H9 (cell line): ENCODE measurements around the gene TAF1A. TPM values are rescaled to one million over a fixed set of nuclear protein-coding genes. Genes with fewer than 3 reads are reported as not detected.

ENCODE experiments used
- DNase-seq: peaks from one replicate; pipeline ENCODE4 v3.0.0-alpha.2; 2017
- H2AFZ ChIP-seq: one replicate; pipeline ENCODE4 v1.6.1; 2013; ENCODE audit warnings: mild to moderate bottlenecking, low read length, control low read depth, moderate library complexity
- H2AK5ac ChIP-seq: 2 replicates; pipeline ENCODE4 v1.6.1; 2013; ENCODE audit warnings: low read length, control low read depth, mixed read lengths; ENCODE audit not compliant: insufficient read length
- H2BK120ac ChIP-seq: one replicate; pipeline ENCODE4 v1.6.1; 2013; ENCODE audit warnings: low read depth, mild to moderate bottlenecking, low read length, control low read depth, inconsistent platforms; ENCODE audit not compliant: poor library complexity, severe bottlenecking
- H2BK12ac ChIP-seq: 2 replicates; pipeline ENCODE4 v1.6.1; 2013; ENCODE audit warnings: low read length, control low read depth, mixed read lengths, low read depth; ENCODE audit not compliant: insufficient read length
- H2BK15ac ChIP-seq: 2 replicates; pipeline ENCODE4 v1.6.1; 2013; ENCODE audit warnings: low read depth, low read length, control low read depth
- H2BK20ac ChIP-seq: one replicate; pipeline ENCODE4 v1.6.1; 2013; ENCODE audit warnings: low read depth, mild to moderate bottlenecking, low read length, control low read depth, inconsistent platforms; ENCODE audit not compliant: poor library complexity, severe bottlenecking
- H2BK5ac ChIP-seq: 2 replicates; pipeline ENCODE4 v1.6.1; 2013; ENCODE audit warnings: low read length, control low read depth, mixed read lengths; ENCODE audit not compliant: insufficient read length
- H3K14ac ChIP-seq: 2 replicates; pipeline ENCODE4 v1.6.1; 2013; ENCODE audit warnings: low read length, control low read depth; ENCODE audit not compliant: insufficient read depth
- H3K18ac ChIP-seq: 2 replicates; pipeline ENCODE4 v1.6.1; 2013; ENCODE audit warnings: low read depth, mild to moderate bottlenecking, mixed read lengths, low read length, control low read depth; ENCODE audit not compliant: insufficient read length
- H3K23ac ChIP-seq: 2 replicates; pipeline ENCODE4 v1.6.1; 2013; ENCODE audit warnings: low read length, control low read depth, mixed read lengths, low read depth; ENCODE audit not compliant: insufficient read length
- H3K23me2 ChIP-seq: 2 replicates; pipeline ENCODE4 v1.6.1; 2013; ENCODE audit warnings: low read depth, mild to moderate bottlenecking, mixed read lengths, low read length, control low read depth; ENCODE audit not compliant: insufficient read length, poor library complexity, severe bottlenecking
- H3K27ac ChIP-seq: 2 replicates; pipeline ENCODE4 v1.5.1; 2013; ENCODE audit warnings: low read length, control low read depth, mixed read lengths, low read depth; ENCODE audit not compliant: insufficient read length
- H3K27me3 ChIP-seq: 2 replicates; pipeline ENCODE4 v1.6.1; 2013; ENCODE audit warnings: low read length, control low read depth, inconsistent platforms; ENCODE audit not compliant: insufficient read depth
- H3K4ac ChIP-seq: 2 replicates; pipeline ENCODE4 v1.6.1; 2013; ENCODE audit warnings: low read depth, mild to moderate bottlenecking, control low read depth, inconsistent platforms, low read length, moderate library complexity
- H3K4me1 ChIP-seq: 2 replicates; pipeline ENCODE4 v1.6.1; 2013; ENCODE audit warnings: low read length, control low read depth, inconsistent platforms; ENCODE audit not compliant: insufficient read depth
- H3K4me2 ChIP-seq: 2 replicates; pipeline ENCODE4 v1.6.1; 2013; ENCODE audit warnings: low read length, control low read depth, mixed read lengths; ENCODE audit not compliant: insufficient read length, insufficient read depth
- H3K56ac ChIP-seq: 2 replicates; pipeline ENCODE4 v1.6.1; 2013; ENCODE audit warnings: low read depth, mild to moderate bottlenecking, mixed read lengths, low read length, control low read depth; ENCODE audit not compliant: insufficient read length
- H3K79me1 ChIP-seq: 2 replicates; pipeline ENCODE4 v1.6.1; 2013; ENCODE audit warnings: low read depth, mild to moderate bottlenecking, moderate library complexity, low read length, control low read depth, inconsistent platforms; ENCODE audit not compliant: insufficient read depth, poor library complexity, severe bottlenecking
- H3K79me2 ChIP-seq: 2 replicates; pipeline ENCODE4 v1.6.1; 2013; ENCODE audit warnings: low read length, control low read depth, inconsistent platforms; ENCODE audit not compliant: insufficient read depth
- H3K9ac ChIP-seq: 2 replicates; pipeline ENCODE4 v1.6.1; 2013; ENCODE audit warnings: low read length, control low read depth, mixed read lengths; ENCODE audit not compliant: insufficient read length; ENCODE audit errors: extremely low read depth
- H3K9me3 ChIP-seq: one replicate; pipeline ENCODE4 v1.6.1; 2013; ENCODE audit warnings: low read depth, low read length, inconsistent platforms; ENCODE audit not compliant: control insufficient read depth
- H3T11ph ChIP-seq: one replicate; pipeline ENCODE4 v1.6.1; 2013; ENCODE audit warnings: mild to moderate bottlenecking, low read length, control low read depth, inconsistent platforms
- H4K20me1 ChIP-seq: one replicate; pipeline ENCODE4 v1.6.1; 2013; ENCODE audit not compliant: control insufficient read depth, insufficient read length, insufficient read depth
- H4K5ac ChIP-seq: 2 replicates; pipeline ENCODE4 v1.6.1; 2013; ENCODE audit warnings: low read depth, mild to moderate bottlenecking, mixed read lengths, low read length, control low read depth; ENCODE audit not compliant: insufficient read length
- H4K8ac ChIP-seq: replicated peaks from 2 replicates; pipeline ENCODE4 v1.6.1; 2013; ENCODE audit warnings: low read length, control low read depth, mixed read lengths, low read depth; ENCODE audit not compliant: insufficient read length
- H4K91ac ChIP-seq: 2 replicates; pipeline ENCODE4 v1.6.1; 2013; ENCODE audit warnings: low read depth, mild to moderate bottlenecking, moderate library complexity, mixed read lengths, low read length, control low read depth; ENCODE audit not compliant: insufficient read length
- H3K27ac Mint-ChIP-seq, 3 experiments: 2 replicates in 2 of 3; 3 replicates in 1 of 3; pipeline ENCODE4 v1.8.0; 2020 to 2021; ENCODE audit warnings: mixed read lengths in 3 of 3, mild to moderate bottlenecking in 1 of 3, moderate library complexity in 1 of 3
- H3K27me3 Mint-ChIP-seq: 2 replicates; pipeline ENCODE4 v1.8.0; 2021; ENCODE audit warnings: low read depth, mild to moderate bottlenecking, moderate library complexity, mixed read lengths
- H3K36me3 Mint-ChIP-seq, 3 experiments: 2 replicates in 2 of 3; 3 replicates in 1 of 3; pipeline ENCODE4 v1.8.0; 2020 to 2021; ENCODE audit warnings: low read depth in 3 of 3, mixed read lengths in 3 of 3; ENCODE audit not compliant: insufficient read depth in 1 of 3
- H3K4me1 Mint-ChIP-seq, 2 experiments: 2 replicates each; pipeline ENCODE4 v1.8.0; 2020; ENCODE audit warnings: mixed read lengths in 2 of 2
- H3K4me3 Mint-ChIP-seq, 2 experiments: 2 replicates in 1 of 2; 3 replicates in 1 of 2; pipeline ENCODE4 v1.8.0; 2020 to 2021; ENCODE audit warnings: mild to moderate bottlenecking in 2 of 2, mixed read lengths in 2 of 2, moderate library complexity in 1 of 2
- H3K9me3 Mint-ChIP-seq, 2 experiments: 2 replicates in 1 of 2; 3 replicates in 1 of 2; pipeline ENCODE4 v1.8.0; 2020; ENCODE audit warnings: mild to moderate bottlenecking in 2 of 2, mixed read lengths in 2 of 2, moderate library complexity in 1 of 2
- CTCF ChIP-seq: fragments of 200-600 bp; sonication (generic); conservative IDR thresholded peaks from 3 replicates; pipeline ENCODE4 v1.8.0; 2021; ENCODE audit warnings: antibody characterized with exemption, mild to moderate bottlenecking
- WGBS: extraction: QIAGEN DNeasy Blood & Tissue Kit; methylation state at CpG from one replicate; pipeline ENCODE4 v1.1.7; 2013; ENCODE audit warnings: missing lambda C conversion rate, low lambda C conversion rate, mixed read lengths; ENCODE audit not compliant: insufficient read length; ENCODE audit errors: extremely low coverage; 5-methylcytosine and 5-hydroxymethylcytosine counted together
- total RNA-seq: library from RNA; stranded (reverse); gene quantifications from 2 replicates; pipeline ENCODE4 v1.2.1, GENCODE V29; 2021

Gene TAF1A
- total RNA-seq, 1 experiment from 2014 or later = 14.8 TPM

- WGBS = no CpG with 5 or more reads among the region's 1 CpG
- H3K27ac Mint-ChIP-seq = no peak overlapping the region
- H3K9me3 Mint-ChIP-seq = no peaks in the 10 kb centered on the region
These were observed 28.1 kb downstream of the TAF1A start for GRCh38 chr1:222561656-222562055.

More at GRCh38 chr1:222561656-222562055, 28.1 kb downstream of the TAF1A start:
- no peak overlapping the region for H2BK15ac ChIP-seq
- H2AK5ac ChIP-seq = no peak overlapping the region
- H3T11ph ChIP-seq = no peak overlapping the region
- H2BK12ac ChIP-seq = no peak overlapping the region
- Mint-ChIP-seq H3K36me3 (peaks cover 2 to 39% (median 28%) of the 10 kb centered on the region in 3 experiments; a peak in 6 of 7 replicates), H3K4me3 (no peak overlapping the region), H3K4me1 (no peaks in the 10 kb centered on the region), H3K27me3 (no peaks in the 10 kb centered on the region)
- H3K27me3 ChIP-seq = no peaks in the 10 kb centered on the region
- no peak overlapping the region for H3K14ac ChIP-seq
- no peak overlapping the region for H3K27ac ChIP-seq
- no peak overlapping the region for H3K4me2 ChIP-seq
- no peak overlapping the region for H2BK120ac ChIP-seq
- no peak overlapping the region for H3K23ac ChIP-seq
- H3K4me1 ChIP-seq = no peaks in the 10 kb centered on the region
- H3K9me3 ChIP-seq = no peaks in the 10 kb centered on the region
- H3K79me2 ChIP-seq = no peaks in the 10 kb centered on the region
- no peaks in the 10 kb centered on the region for H3K23me2 ChIP-seq
- no peak overlapping the region for H2BK20ac ChIP-seq
- no peaks in the 10 kb centered on the region for H4K20me1 ChIP-seq
- H3K9ac ChIP-seq = no peak overlapping the region
- no peaks in the 10 kb centered on the region for H3K79me1 ChIP-seq
- TF ChIP-seq CTCF = peak; percentile 34; the same call in 1 of the 3 replicates
- no peak overlapping the region for H3K56ac ChIP-seq
- no peak overlapping the region for H2BK5ac ChIP-seq
- no peak overlapping the region for H4K8ac ChIP-seq
- H4K5ac ChIP-seq = no peak overlapping the region
- H4K91ac ChIP-seq = no peak overlapping the region
- no peak overlapping the region for H2AFZ ChIP-seq
- H3K18ac ChIP-seq = no peak overlapping the region
- H3K4ac ChIP-seq = no peak overlapping the region
- DNase-seq = no peak
